ENCODE measurements around the gene FGFR2. TPM values are rescaled to one million over a fixed set of nuclear protein-coding genes. Genes with fewer than 3 reads are reported as not detected.

FGFR2 gene
- total RNA-seq, 4 donors from 2014 or later, result 0.11 to 0.31 (median 0.22) TPM; not detected in 1

DNA sequence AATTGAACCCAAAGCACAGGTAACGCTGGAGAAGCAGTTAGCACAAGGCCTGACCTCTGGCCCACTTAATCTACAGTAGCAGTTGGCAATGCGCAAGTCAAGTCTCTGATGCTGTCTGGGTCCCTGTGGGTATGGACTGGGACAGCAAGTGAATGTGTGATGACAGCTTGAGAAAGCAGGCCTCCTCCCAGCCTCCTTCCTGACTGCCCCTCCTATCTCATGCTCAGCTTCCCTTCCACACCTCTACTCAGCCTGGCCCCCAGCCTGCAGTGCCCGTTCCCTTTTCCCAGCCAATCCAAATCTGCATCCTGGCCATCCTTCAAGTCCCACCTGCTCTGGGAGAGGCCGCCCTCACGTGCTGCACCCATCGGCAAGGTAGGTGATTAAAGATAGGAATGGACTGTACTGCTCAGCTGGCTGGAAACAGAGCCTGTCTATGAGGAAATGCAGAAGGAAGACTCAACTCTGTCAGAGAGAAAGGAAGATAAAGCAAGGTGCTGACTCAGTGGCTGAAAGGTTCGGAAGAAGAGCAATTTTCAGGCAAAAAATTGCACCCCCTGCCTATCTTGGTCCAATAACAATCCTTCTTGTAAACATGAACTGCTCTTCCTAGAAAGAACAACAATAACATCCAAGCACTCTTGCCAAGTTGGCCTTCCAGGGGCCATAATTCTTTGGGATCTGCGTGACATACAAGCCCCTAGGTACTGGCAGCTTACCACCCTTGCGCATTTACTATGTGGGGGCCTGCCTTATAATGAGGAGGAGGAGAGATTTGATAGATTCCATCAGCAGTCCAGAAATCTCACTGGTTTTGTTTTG, 16.6 kb upstream of the FGFR2 start:
- no peaks in the 10 kb centered on the region for H3K4me1 ChIP-seq
- ATAC-seq (no peak), DNase-seq (no peak)
- H3K36me3 ChIP-seq, result no peaks in the 10 kb centered on the region
- H3K27ac ChIP-seq, result no peak overlapping the region
- H3K4me3 ChIP-seq, result no peak overlapping the region
- no peaks in the 10 kb centered on the region for H3K9me3 ChIP-seq
- H3K27me3 ChIP-seq, result no peaks in the 10 kb centered on the region
- in situ Hi-C loops (cut with MboI; ENCODE audit: low sequenced_read_pairs in 4 of 4) (loop anchor here in 2 of 4 donors (25.0 kb wide), 2 partner anchors 653 to 678 kb away; no protein-coding TSS in a partner anchor), intact Hi-C loops (cut with DNase I; ENCODE audit: low total_unique reads) (no loop called here)
- TF ChIP-seq, protein P1, sequence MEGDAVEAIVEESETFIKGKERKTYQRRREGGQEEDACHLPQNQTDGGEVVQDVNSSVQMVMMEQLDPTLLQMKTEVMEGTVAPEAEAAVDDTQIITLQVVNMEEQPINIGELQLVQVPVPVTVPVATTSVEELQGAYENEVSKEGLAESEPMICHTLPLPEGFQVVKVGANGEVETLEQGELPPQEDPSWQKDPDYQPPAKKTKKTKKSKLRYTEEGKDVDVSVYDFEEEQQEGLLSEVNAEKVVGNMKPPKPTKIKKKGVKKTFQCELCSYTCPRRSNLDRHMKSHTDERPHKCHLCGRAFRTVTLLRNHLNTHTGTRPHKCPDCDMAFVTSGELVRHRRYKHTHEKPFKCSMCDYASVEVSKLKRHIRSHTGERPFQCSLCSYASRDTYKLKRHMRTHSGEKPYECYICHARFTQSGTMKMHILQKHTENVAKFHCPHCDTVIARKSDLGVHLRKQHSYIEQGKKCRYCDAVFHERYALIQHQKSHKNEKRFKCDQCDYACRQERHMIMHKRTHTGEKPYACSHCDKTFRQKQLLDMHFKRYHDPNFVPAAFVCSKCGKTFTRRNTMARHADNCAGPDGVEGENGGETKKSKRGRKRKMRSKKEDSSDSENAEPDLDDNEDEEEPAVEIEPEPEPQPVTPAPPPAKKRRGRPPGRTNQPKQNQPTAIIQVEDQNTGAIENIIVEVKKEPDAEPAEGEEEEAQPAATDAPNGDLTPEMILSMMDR (IDR thresholded peaks at IDR 0.05 in 4 of 5, conservative IDR thresholded peaks at IDR 0.05 in 1 of 5), result no peak
- TF ChIP-seq POLR2A (IDR thresholded peaks at IDR 0.05), result no peak

DNA sequence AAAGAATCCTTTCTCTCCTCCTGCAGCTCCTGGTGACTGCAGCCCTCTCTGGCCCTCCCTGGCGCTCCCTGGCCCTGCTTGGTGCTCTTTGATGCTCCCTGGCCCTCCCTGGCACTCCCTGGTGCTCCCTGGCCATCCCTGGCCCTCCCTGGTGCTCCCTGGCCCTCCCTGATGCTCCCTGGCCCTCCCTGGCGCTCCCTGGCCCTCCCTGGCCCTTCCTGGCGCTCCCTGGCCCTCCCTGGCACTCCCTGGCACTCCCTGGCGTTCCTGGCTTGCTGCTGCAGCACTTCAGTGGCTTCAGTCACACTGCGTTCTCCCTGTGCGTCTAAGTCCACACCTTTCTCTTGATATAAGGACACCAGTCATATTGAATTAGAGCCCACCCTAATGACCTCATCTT, 15.2 kb upstream of the FGFR2 start:
- Histone ChIP-seq H3K27me3 (peaks cover 0 to 6% (median under 1%) of the 10 kb centered on the region in 3 donors), H3K4me1 (no peaks in the 10 kb centered on the region), H3K9me3 (no peaks in the 10 kb centered on the region), H3K4me3 (no peak overlapping the region), H3K36me3 (no peaks in the 10 kb centered on the region), H3K27ac (no peak overlapping the region)
- DNase-seq (no peak), ATAC-seq (no peak)
- TF ChIP-seq, protein P1 (IDR thresholded peaks at IDR 0.05 in 4 of 5, conservative IDR thresholded peaks at IDR 0.05 in 1 of 5), result no peak
- TF ChIP-seq POLR2A (IDR thresholded peaks at IDR 0.05), result no peak
- intact Hi-C loops (cut with DNase I; ENCODE audit: low total_unique reads) (no loop called here), in situ Hi-C loops (cut with MboI; ENCODE audit: low sequenced_read_pairs in 4 of 4) (loop anchor here in 2 of 4 donors (25.0 kb wide), 2 partner anchors 651 to 676 kb away; no protein-coding TSS in a partner anchor)

DNA sequence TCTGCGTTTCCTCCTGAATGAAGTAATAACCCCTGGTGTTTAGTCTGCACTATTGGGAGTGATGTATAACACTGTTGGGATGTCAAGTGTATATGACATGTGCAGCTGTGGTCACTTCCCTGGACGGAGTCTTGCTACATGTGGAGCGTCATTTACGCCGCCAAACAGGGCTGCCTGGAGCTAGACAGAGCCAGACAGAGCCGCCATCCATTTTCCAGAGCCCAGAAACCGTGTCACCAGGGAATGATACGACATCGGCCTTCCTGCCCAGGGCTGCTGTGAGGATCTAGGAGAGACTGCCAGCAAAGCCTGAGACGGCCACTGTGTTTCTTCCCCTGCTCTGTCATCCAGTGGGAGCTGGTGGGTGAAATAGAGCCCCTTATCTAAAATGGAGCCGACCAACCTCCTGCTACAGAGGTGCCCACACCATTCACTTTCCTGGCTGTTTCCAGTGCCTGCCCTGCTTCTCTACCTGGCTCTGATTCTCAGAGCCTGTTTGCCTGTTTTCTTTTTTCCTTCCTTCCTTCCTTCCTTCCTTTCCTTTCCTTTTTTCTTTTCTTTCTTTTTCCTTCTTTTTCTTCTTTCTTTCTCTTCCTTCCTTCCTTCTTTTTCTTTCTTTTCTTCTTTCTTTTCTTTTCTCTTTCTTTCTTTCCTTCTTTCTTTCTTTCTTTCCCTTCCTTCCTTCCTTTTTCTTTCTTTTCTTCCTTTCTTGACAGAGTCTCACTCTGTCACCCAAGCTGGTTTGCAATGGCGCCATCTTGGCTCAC, 13.3 kb upstream of the FGFR2 start:
- in situ Hi-C loops (cut with MboI; ENCODE audit: low sequenced_read_pairs in 4 of 4) (loop anchor here in 2 of 4 donors (25.0 kb wide), 2 partner anchors 649 to 674 kb away; no protein-coding TSS in a partner anchor), intact Hi-C loops (cut with DNase I; ENCODE audit: low total_unique reads) (no loop called here)
- H3K9me3 ChIP-seq, result no peaks in the 10 kb centered on the region
- no peaks in the 10 kb centered on the region for H3K4me1 ChIP-seq
- DNase-seq (no peak), ATAC-seq (no peak)
- TF ChIP-seq, protein P1 (IDR thresholded peaks at IDR 0.05 in 4 of 5, conservative IDR thresholded peaks at IDR 0.05 in 1 of 5), result no peak
- no peak for TF ChIP-seq POLR2A (IDR thresholded peaks at IDR 0.05)
- peaks cover 8 to 15% (median 11%) of the 10 kb centered on the region in 3 donors for H3K27me3 ChIP-seq
- H3K27ac ChIP-seq, result no peak overlapping the region
- H3K36me3 ChIP-seq, result no peaks in the 10 kb centered on the region
- no peak overlapping the region for H3K4me3 ChIP-seq

DNA sequence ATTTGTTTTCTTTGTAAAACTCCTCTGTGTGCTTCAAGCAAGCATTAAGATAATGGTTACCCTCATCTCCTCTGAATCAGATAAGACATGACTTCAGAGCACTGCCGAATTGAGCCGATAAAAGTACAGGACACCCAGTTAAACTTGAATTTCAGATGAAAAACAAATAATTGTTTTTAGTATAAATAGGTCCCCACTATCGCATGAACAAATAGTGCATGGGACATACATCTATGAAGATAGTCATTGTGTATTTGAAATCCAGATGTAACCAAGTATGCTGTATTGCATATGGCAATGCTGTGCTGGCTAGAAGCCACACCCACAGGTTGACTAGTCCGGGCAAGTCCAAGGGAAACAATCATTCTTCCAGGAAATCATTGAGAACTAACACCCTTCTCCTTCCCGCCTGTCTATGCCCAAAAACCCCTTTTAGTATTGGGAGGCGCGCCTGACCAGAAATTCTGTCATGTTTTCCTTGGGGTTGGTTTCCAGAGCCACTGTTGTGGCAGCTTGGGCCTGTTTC, 12.6 kb upstream of the FGFR2 start:
- intact Hi-C loops (cut with DNase I; ENCODE audit: low total_unique reads) (no loop called here), in situ Hi-C loops (cut with MboI; ENCODE audit: low sequenced_read_pairs in 4 of 4) (loop anchor here in 2 of 4 donors (25.0 kb wide), 2 partner anchors 649 to 674 kb away; no protein-coding TSS in a partner anchor)
- no peak for TF ChIP-seq POLR2A (IDR thresholded peaks at IDR 0.05)
- TF ChIP-seq, protein P1 (IDR thresholded peaks at IDR 0.05 in 4 of 5, conservative IDR thresholded peaks at IDR 0.05 in 1 of 5), result no peak

More for the DNA sequence above, 12.6 kb upstream of the FGFR2 start:
- no peak for ATAC-seq
- Histone ChIP-seq H3K36me3 (no peaks in the 10 kb centered on the region), H3K9me3 (no peaks in the 10 kb centered on the region), H3K4me1 (no peaks in the 10 kb centered on the region), H3K27ac (no peak overlapping the region), H3K27me3 (peaks cover 11 to 17% (median 11%) of the 10 kb centered on the region in 3 donors), H3K4me3 (no peak overlapping the region)
- no peak for DNase-seq

Measured in gastrocnemius medialis (tissue), 4 donors.